ENCODE measurements around the gene CCDC183. TPM values are rescaled to one million over a fixed set of nuclear protein-coding genes. Genes with fewer than 3 reads are reported as not detected.

The CCDC183 gene
- total and polyA plus RNA-seq, 4 experiments from 2014 or later, result 0.64 to 2.5 (median 1.6) TPM

GRCh38 chr9:136806631-136807201 lies 10.6 kb downstream of the CCDC183 start:
- H3K4me1 Mint-ChIP-seq, result peaks cover 11 to 50% (median 31%) of the 10 kb centered on the region in 4 donors
- ChIA-PET CTCF (ENCODE audit: partially characterized antibody) (interaction anchor here (1.9 to 2.8 kb wide), 4 partner anchors 14 to 229 kb away, joined by 8 to 16 read pairs (median 11); partner anchors contain the start of gene AJM1), POLR2A (ENCODE audit: partially characterized antibody) (interaction anchor here (0.6 to 5.1 kb wide), 23 partner anchors 7 to 711 kb away, joined by 3 to 38 read pairs (median 6); partner anchors contain the start of genes ABCA2, CLIC3, FBXW5 and MAN1B1)
- H3K4me3 Mint-ChIP-seq, result peak overlapping the region; percentile 87 to 93 (median 90)
- Histone ChIP-seq H3K9me3 (ENCODE audit: control insufficient read depth in 1 of 2, low read length in 2 of 2) (no peaks in the 10 kb centered on the region), H3K27me3 (ENCODE audit: insufficient read depth, low read length) (no peaks in the 10 kb centered on the region), H3K27ac (ENCODE audit: low read depth, low read length) (peak overlapping the region; percentile 83), H3K4me1 (ENCODE audit: insufficient read depth, low read length) (peaks cover 40% of the 10 kb centered on the region), H3K36me3 (ENCODE audit: insufficient read depth, low read length) (no peaks in the 10 kb centered on the region), H3K4me3 (ENCODE audit: low read length in 2 of 2) (peak overlapping the region; percentile 39 to 74)
- peaks cover 3 to 16% of the 10 kb centered on the region in 2 donors for H3K36me3 Mint-ChIP-seq
- no peaks in the 10 kb centered on the region for H3K9me3 Mint-ChIP-seq
- H3K27me3 Mint-ChIP-seq, result no peaks in the 10 kb centered on the region
- H3K27ac Mint-ChIP-seq, result peak overlapping the region; percentile 87 to 96 (median 94)
- DNase-seq, result peak in 1 of 5 donors; percentile 40
- intact Hi-C loops (cut with micrococcal nuclease), result loop anchor here (2.0 to 5.0 kb wide), 2 partner anchors 16 to 36 kb away; partner anchors contain the start of genes AJM1 and TMEM141

GRCh38 chr9:136807281-136808074 lies 11.3 kb downstream of the CCDC183 start, which contains the start of gene RABL6:
Gene RABL6, plus strand, starts transcription at chr9:136807948. Its CDS starts 249 bp downstream, at chr9:136808197.
- peak within 1 kb of the TSS; percentile 61 to 74 for H3K4me3 ChIP-seq (ENCODE audit: low read length in 2 of 2)

GRCh38 chr9:136808075-136808805 lies 12.1 kb downstream of the CCDC183 start:
- peak overlapping the region; percentile 35 to 87 (median 78) for H3K27ac Mint-ChIP-seq
- Histone ChIP-seq H3K36me3 (ENCODE audit: insufficient read depth, low read length) (no peaks in the 10 kb centered on the region), H3K27me3 (ENCODE audit: insufficient read depth, low read length) (no peaks in the 10 kb centered on the region), H3K4me3 (ENCODE audit: low read length in 2 of 2) (peak overlapping the region; percentile 61 to 65), H3K27ac (ENCODE audit: low read depth, low read length) (peak overlapping the region; percentile 83), H3K9me3 (ENCODE audit: control insufficient read depth in 1 of 2, low read length in 2 of 2) (no peaks in the 10 kb centered on the region), H3K4me1 (ENCODE audit: insufficient read depth, low read length) (peaks cover 45% of the 10 kb centered on the region)
- CTCF ChIA-PET (ENCODE audit: partially characterized antibody), result interaction anchor here (2.0 to 2.8 kb wide), 2 partner anchors 16 to 34 kb away, joined by 5 to 11 read pairs; partner anchors contain the start of gene AJM1
- H3K4me1 Mint-ChIP-seq, result peaks cover 15 to 53% (median 37%) of the 10 kb centered on the region in 4 donors
- peak in 2 of 5 donors; percentile 49 to 59 for DNase-seq
- no peaks in the 10 kb centered on the region for H3K27me3 Mint-ChIP-seq
- intact Hi-C loops (cut with micrococcal nuclease), result loop anchor here (5.0 kb wide), 1 partner anchor 34 kb away; the partner anchor contains the start of gene AJM1
- H3K4me3 Mint-ChIP-seq, result peak overlapping the region; percentile 80 to 88 (median 86)
- POLR2A ChIA-PET (ENCODE audit: partially characterized antibody), result interaction anchor here (0.7 to 5.1 kb wide), 24 partner anchors 9 to 448 kb away, joined by 3 to 38 read pairs (median 5); partner anchors contain the start of genes ABCA2, CCDC183, FBXW5 and FUT7
- H3K36me3 Mint-ChIP-seq, result peaks cover 3 to 22% of the 10 kb centered on the region in 2 donors
- no peaks in the 10 kb centered on the region for H3K9me3 Mint-ChIP-seq

More at GRCh38 chr9:136807281-136808074, 11.3 kb downstream of the CCDC183 start, which contains the start of gene RABL6:
- Mint-ChIP-seq H3K27me3 (no peaks in the 10 kb centered on the region), H3K4me3 (peak within 1 kb of the TSS; percentile 87 to 93 (median 90)), H3K4me1 (peaks cover 11 to 45% (median 30%) of the 10 kb centered on the region in 4 donors), H3K27ac (peak within 1 kb of the TSS; percentile 91 to 96 (median 94)), H3K36me3 (peaks cover 3 to 16% of the 10 kb centered on the region in 2 donors), H3K9me3 (no peaks in the 10 kb centered on the region)
- H3K27me3 ChIP-seq (ENCODE audit: insufficient read depth, low read length), result no peaks in the 10 kb centered on the region
- ChIA-PET CTCF (ENCODE audit: partially characterized antibody) (interaction anchor here (2.1 to 2.8 kb wide), 3 partner anchors 15 to 228 kb away, joined by 11 to 16 read pairs (median 11); partner anchors contain the start of gene AJM1), POLR2A (ENCODE audit: partially characterized antibody) (interaction anchor here (0.6 to 5.1 kb wide), 29 partner anchors 8 to 712 kb away, joined by 3 to 38 read pairs (median 4); partner anchors contain the start of genes ABCA2, CCDC183, CLIC3 and FBXW5)
- H3K4me1 ChIP-seq (ENCODE audit: insufficient read depth, low read length), result peaks cover 40% of the 10 kb centered on the region
- no peaks in the 10 kb centered on the region for H3K36me3 ChIP-seq (ENCODE audit: insufficient read depth, low read length)
- H3K9me3 ChIP-seq (ENCODE audit: control insufficient read depth in 1 of 2, low read length in 2 of 2), result no peaks in the 10 kb centered on the region
- DNase-seq, result peak; percentile 78 to 90 (median 86)
- H3K27ac ChIP-seq (ENCODE audit: low read depth, low read length), result peak within 1 kb of the TSS; percentile 83
- intact Hi-C loops (cut with micrococcal nuclease), result loop anchor here (2.0 to 5.0 kb wide), 2 partner anchors 17 to 35 kb away; partner anchors contain the start of genes AJM1 and TMEM141

GRCh38 chr9:136808806-136809158 lies 12.6 kb downstream of the CCDC183 start:
- DNase-seq, result peak in 1 of 5 donors; percentile 25

GRCh38 chr9:136814725-136815421 lies 18.7 kb downstream of the CCDC183 start:
- Mint-ChIP-seq H3K36me3 (peaks cover 15 to 20% of the 10 kb centered on the region in 2 donors), H3K4me1 (peaks cover 17 to 45% (median 26%) of the 10 kb centered on the region in 4 donors), H3K27ac (peak overlapping the region in 1 of 7 donors; percentile 33), H3K27me3 (no peaks in the 10 kb centered on the region), H3K9me3 (no peaks in the 10 kb centered on the region), H3K4me3 (peak overlapping the region in 1 of 8 donors; percentile 69)
- no peak for DNase-seq
- Histone ChIP-seq H3K4me1 (ENCODE audit: insufficient read depth, low read length) (peaks cover 17% of the 10 kb centered on the region), H3K36me3 (ENCODE audit: insufficient read depth, low read length) (no peaks in the 10 kb centered on the region), H3K9me3 (ENCODE audit: control insufficient read depth in 1 of 2, low read length in 2 of 2) (no peaks in the 10 kb centered on the region), H3K27ac (ENCODE audit: low read depth, low read length) (no peak overlapping the region), H3K4me3 (ENCODE audit: low read length in 2 of 2) (no peak overlapping the region), H3K27me3 (ENCODE audit: insufficient read depth, low read length) (no peaks in the 10 kb centered on the region)
- ChIA-PET POLR2A (ENCODE audit: partially characterized antibody) (interaction anchor here (0.6 to 1.3 kb wide), 2 partner anchors 21 to 23 kb away, joined by 3 read pairs; no protein-coding TSS in a partner anchor), CTCF (ENCODE audit: partially characterized antibody) (interaction anchor here (1.1 to 2.1 kb wide), 2 partner anchors 23 to 28 kb away, joined by 4 to 5 read pairs; partner anchors contain the start of gene AJM1)
- intact Hi-C loops (cut with micrococcal nuclease), result no loop called here

More at GRCh38 chr9:136808806-136809158, 12.6 kb downstream of the CCDC183 start:
- Histone ChIP-seq H3K9me3 (ENCODE audit: control insufficient read depth in 1 of 2, low read length in 2 of 2) (no peaks in the 10 kb centered on the region), H3K27me3 (ENCODE audit: insufficient read depth, low read length) (no peaks in the 10 kb centered on the region), H3K4me1 (ENCODE audit: insufficient read depth, low read length) (peaks cover 45% of the 10 kb centered on the region), H3K4me3 (ENCODE audit: low read length in 2 of 2) (peak overlapping the region; percentile 61 to 65), H3K36me3 (ENCODE audit: insufficient read depth, low read length) (no peaks in the 10 kb centered on the region), H3K27ac (ENCODE audit: low read depth, low read length) (peak overlapping the region; percentile 83)
- peaks cover 4 to 24% of the 10 kb centered on the region in 2 donors for H3K36me3 Mint-ChIP-seq
- CTCF ChIA-PET (ENCODE audit: partially characterized antibody), result interaction anchor here (1.8 to 2.8 kb wide), 3 partner anchors 16 to 220 kb away, joined by 5 to 11 read pairs (median 6); partner anchors contain the start of gene AJM1
- POLR2A ChIA-PET (ENCODE audit: partially characterized antibody), result interaction anchor here (0.8 to 5.1 kb wide), 9 partner anchors 9 to 432 kb away, joined by 3 to 28 read pairs (median 12); partner anchors contain the start of genes ABCA2, FBXW5 and TUBB4B
- H3K27ac Mint-ChIP-seq, result peak overlapping the region; percentile 35 to 87 (median 75)
- peaks cover 15 to 58% (median 41%) of the 10 kb centered on the region in 4 donors for H3K4me1 Mint-ChIP-seq
- no peaks in the 10 kb centered on the region for H3K9me3 Mint-ChIP-seq
- intact Hi-C loops (cut with micrococcal nuclease), result loop anchor here (5.0 kb wide), 1 partner anchor 34 kb away; the partner anchor contains the start of gene AJM1
- peak overlapping the region; percentile 79 to 87 (median 84) for H3K4me3 Mint-ChIP-seq
- H3K27me3 Mint-ChIP-seq, result no peaks in the 10 kb centered on the region
